GM19351 (cell line): ENCODE results near the gene ACBD4.

Experiments used
- ATAC-seq: cut with Tn5 transposase; IDR thresholded peaks from one replicate; pipeline ENCODE4 v1.9.1; 2021; ENCODE audit warnings: mild to moderate bottlenecking, moderate library complexity; ENCODE audit not compliant: unreplicated experiment

The ACBD4 gene

GRCh38 chr17:45135192-45135977 is at the start of gene ACBD4:
Gene ACBD4 (plus strand): TSS chr17:45135687. CDS start chr17:45136145, 458 bp downstream.
- ATAC-seq: peak; percentile 81

GRCh38 chr17:45086391-45086790 is 49.1 kb upstream of the ACBD4 start:
- no peak for ATAC-seq

- no peak for ATAC-seq
Observed at GRCh38 chr17:45086865-45087503, 48.5 kb upstream of the ACBD4 start.

- ATAC-seq: no peak
Observed at GRCh38 chr17:45087504-45087975, 47.9 kb upstream of the ACBD4 start.

- ATAC-seq: no peak
Observed at GRCh38 chr17:45087978-45088377, 47.5 kb upstream of the ACBD4 start.

- no peak for ATAC-seq
Observed at GRCh38 chr17:45088741-45089140, 46.7 kb upstream of the ACBD4 start.

- no peak for ATAC-seq
Observed at GRCh38 chr17:45090711-45091110, 44.8 kb upstream of the ACBD4 start.

GRCh38 chr17:45091778-45092425 is 43.6 kb upstream of the ACBD4 start:
- no peak for ATAC-seq

GRCh38 chr17:45092911-45093430 is 42.5 kb upstream of the ACBD4 start:
- no peak for ATAC-seq

- no peak for ATAC-seq
Observed at GRCh38 chr17:45093444-45094110, 41.9 kb upstream of the ACBD4 start.

- no peak for ATAC-seq
Observed at GRCh38 chr17:45096141-45096540, 39.3 kb upstream of the ACBD4 start.

- no peak for ATAC-seq
Observed at GRCh38 chr17:45096926-45097325, 38.6 kb upstream of the ACBD4 start.

GRCh38 chr17:45098081-45098868 is 37.2 kb upstream of the ACBD4 start:
- no peak for ATAC-seq

- no peak for ATAC-seq
Observed at GRCh38 chr17:45098869-45099616, 36.4 kb upstream of the ACBD4 start.

- ATAC-seq: no peak
Observed at GRCh38 chr17:45101546-45101882, 34.0 kb upstream of the ACBD4 start.

- no peak for ATAC-seq
Observed at GRCh38 chr17:45101883-45102811, 33.3 kb upstream of the ACBD4 start.

GRCh38 chr17:45102856-45103255 is 32.6 kb upstream of the ACBD4 start:
- ATAC-seq: no peak

GRCh38 chr17:45103269-45103795 is 32.2 kb upstream of the ACBD4 start:
- no peak for ATAC-seq
